ENCODE data around the gene PGLYRP2. TPM values are rescaled to one million over a fixed set of nuclear protein-coding genes. Genes with fewer than 3 reads are reported as not detected.

Gene PGLYRP2
- total and polyA plus RNA-seq, 9 of the 15 experiments (the other 6 are each of a cell fraction or from before 2014, with no cell fraction given) = not detected

DNA sequence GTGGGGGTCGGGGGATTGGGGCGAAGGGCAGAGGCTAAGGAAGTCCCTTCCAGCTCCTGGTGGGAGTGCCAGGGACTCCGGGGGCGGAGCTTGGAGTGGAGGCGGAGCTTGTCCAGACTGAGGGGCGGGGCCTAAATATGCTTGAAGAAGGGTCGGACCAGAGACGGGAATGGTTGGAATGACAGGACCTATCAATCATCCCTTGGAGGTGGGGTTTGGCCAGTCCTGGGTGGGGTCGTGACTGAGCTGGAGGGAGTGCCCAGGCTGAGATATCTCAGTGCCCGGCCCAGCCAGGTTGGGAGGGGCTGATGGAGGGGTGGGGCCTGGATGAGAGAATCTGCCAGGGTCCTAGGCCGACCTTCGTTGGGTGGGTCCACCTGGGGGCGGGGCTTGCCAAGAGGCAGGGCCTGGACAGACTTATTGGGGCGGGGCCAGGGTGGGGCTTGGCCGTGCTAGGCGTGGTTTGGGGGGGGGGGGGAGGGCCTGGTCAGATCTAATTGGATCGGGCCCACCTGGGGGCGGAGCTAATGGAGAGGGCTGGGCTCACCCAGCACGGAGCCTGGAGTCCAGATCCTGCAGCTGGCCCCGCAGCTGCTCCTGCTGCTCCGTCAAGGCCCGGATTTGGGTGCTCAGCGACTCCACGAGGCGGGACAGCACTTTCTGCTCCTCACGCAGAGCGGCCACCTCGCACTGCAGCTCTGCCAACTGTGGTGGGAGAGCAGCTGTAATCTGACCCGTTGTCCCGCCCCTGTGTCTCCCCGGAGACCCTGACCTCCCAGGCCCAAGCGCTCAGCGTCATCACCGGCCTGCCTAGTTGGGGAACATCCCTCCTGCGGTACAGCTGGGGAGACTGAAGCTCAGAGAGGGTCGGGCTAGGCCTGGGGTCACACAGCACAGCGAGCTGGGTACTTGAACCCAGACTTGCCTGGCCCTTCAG is 26.9 kb downstream of the PGLYRP2 start (continued):
- TF ChIP-seq, protein P1, sequence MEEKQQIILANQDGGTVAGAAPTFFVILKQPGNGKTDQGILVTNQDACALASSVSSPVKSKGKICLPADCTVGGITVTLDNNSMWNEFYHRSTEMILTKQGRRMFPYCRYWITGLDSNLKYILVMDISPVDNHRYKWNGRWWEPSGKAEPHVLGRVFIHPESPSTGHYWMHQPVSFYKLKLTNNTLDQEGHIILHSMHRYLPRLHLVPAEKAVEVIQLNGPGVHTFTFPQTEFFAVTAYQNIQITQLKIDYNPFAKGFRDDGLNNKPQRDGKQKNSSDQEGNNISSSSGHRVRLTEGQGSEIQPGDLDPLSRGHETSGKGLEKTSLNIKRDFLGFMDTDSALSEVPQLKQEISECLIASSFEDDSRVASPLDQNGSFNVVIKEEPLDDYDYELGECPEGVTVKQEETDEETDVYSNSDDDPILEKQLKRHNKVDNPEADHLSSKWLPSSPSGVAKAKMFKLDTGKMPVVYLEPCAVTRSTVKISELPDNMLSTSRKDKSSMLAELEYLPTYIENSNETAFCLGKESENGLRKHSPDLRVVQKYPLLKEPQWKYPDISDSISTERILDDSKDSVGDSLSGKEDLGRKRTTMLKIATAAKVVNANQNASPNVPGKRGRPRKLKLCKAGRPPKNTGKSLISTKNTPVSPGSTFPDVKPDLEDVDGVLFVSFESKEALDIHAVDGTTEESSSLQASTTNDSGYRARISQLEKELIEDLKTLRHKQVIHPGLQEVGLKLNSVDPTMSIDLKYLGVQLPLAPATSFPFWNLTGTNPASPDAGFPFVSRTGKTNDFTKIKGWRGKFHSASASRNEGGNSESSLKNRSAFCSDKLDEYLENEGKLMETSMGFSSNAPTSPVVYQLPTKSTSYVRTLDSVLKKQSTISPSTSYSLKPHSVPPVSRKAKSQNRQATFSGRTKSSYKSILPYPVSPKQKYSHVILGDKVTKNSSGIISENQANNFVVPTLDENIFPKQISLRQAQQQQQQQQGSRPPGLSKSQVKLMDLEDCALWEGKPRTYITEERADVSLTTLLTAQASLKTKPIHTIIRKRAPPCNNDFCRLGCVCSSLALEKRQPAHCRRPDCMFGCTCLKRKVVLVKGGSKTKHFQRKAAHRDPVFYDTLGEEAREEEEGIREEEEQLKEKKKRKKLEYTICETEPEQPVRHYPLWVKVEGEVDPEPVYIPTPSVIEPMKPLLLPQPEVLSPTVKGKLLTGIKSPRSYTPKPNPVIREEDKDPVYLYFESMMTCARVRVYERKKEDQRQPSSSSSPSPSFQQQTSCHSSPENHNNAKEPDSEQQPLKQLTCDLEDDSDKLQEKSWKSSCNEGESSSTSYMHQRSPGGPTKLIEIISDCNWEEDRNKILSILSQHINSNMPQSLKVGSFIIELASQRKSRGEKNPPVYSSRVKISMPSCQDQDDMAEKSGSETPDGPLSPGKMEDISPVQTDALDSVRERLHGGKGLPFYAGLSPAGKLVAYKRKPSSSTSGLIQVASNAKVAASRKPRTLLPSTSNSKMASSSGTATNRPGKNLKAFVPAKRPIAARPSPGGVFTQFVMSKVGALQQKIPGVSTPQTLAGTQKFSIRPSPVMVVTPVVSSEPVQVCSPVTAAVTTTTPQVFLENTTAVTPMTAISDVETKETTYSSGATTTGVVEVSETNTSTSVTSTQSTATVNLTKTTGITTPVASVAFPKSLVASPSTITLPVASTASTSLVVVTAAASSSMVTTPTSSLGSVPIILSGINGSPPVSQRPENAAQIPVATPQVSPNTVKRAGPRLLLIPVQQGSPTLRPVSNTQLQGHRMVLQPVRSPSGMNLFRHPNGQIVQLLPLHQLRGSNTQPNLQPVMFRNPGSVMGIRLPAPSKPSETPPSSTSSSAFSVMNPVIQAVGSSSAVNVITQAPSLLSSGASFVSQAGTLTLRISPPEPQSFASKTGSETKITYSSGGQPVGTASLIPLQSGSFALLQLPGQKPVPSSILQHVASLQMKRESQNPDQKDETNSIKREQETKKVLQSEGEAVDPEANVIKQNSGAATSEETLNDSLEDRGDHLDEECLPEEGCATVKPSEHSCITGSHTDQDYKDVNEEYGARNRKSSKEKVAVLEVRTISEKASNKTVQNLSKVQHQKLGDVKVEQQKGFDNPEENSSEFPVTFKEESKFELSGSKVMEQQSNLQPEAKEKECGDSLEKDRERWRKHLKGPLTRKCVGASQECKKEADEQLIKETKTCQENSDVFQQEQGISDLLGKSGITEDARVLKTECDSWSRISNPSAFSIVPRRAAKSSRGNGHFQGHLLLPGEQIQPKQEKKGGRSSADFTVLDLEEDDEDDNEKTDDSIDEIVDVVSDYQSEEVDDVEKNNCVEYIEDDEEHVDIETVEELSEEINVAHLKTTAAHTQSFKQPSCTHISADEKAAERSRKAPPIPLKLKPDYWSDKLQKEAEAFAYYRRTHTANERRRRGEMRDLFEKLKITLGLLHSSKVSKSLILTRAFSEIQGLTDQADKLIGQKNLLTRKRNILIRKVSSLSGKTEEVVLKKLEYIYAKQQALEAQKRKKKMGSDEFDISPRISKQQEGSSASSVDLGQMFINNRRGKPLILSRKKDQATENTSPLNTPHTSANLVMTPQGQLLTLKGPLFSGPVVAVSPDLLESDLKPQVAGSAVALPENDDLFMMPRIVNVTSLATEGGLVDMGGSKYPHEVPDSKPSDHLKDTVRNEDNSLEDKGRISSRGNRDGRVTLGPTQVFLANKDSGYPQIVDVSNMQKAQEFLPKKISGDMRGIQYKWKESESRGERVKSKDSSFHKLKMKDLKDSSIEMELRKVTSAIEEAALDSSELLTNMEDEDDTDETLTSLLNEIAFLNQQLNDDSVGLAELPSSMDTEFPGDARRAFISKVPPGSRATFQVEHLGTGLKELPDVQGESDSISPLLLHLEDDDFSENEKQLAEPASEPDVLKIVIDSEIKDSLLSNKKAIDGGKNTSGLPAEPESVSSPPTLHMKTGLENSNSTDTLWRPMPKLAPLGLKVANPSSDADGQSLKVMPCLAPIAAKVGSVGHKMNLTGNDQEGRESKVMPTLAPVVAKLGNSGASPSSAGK (IDR thresholded peaks at IDR 0.05) = no peak
- TF ChIP-seq TRIM24 (IDR thresholded peaks at IDR 0.05) (no peak), PURB (CRISPR knock-in tag; IDR thresholded peaks at IDR 0.05; ENCODE audit: low read depth) (no peak), ZKSCAN1 (IDR thresholded peaks at IDR 0.05; ENCODE audit: low read depth, low read length) (no peak), IFI16 (CRISPR knock-in tag; IDR thresholded peaks at IDR 0.05) (no peak), POLR3A (IDR thresholded peaks at IDR 0.05; ENCODE audit: borderline replicate concordance, extremely low read depth, insufficient read depth, insufficient read length) (no peak), SMAD2 (IDR thresholded peaks at IDR 0.05; ENCODE audit: low read depth, low read length) (no peak), MYNN (IDR thresholded peaks at IDR 0.05) (peak; percentile 53), MYNN (CRISPR knock-in tag; IDR thresholded peaks at IDR 0.05) (no peak), ATF1 (CRISPR knock-in tag; IDR thresholded peaks at IDR 0.05) (no peak), ATF1 (tag; IDR thresholded peaks at IDR 0.05) (peak; percentile 66)
- TF ChIP-seq, protein P2, sequence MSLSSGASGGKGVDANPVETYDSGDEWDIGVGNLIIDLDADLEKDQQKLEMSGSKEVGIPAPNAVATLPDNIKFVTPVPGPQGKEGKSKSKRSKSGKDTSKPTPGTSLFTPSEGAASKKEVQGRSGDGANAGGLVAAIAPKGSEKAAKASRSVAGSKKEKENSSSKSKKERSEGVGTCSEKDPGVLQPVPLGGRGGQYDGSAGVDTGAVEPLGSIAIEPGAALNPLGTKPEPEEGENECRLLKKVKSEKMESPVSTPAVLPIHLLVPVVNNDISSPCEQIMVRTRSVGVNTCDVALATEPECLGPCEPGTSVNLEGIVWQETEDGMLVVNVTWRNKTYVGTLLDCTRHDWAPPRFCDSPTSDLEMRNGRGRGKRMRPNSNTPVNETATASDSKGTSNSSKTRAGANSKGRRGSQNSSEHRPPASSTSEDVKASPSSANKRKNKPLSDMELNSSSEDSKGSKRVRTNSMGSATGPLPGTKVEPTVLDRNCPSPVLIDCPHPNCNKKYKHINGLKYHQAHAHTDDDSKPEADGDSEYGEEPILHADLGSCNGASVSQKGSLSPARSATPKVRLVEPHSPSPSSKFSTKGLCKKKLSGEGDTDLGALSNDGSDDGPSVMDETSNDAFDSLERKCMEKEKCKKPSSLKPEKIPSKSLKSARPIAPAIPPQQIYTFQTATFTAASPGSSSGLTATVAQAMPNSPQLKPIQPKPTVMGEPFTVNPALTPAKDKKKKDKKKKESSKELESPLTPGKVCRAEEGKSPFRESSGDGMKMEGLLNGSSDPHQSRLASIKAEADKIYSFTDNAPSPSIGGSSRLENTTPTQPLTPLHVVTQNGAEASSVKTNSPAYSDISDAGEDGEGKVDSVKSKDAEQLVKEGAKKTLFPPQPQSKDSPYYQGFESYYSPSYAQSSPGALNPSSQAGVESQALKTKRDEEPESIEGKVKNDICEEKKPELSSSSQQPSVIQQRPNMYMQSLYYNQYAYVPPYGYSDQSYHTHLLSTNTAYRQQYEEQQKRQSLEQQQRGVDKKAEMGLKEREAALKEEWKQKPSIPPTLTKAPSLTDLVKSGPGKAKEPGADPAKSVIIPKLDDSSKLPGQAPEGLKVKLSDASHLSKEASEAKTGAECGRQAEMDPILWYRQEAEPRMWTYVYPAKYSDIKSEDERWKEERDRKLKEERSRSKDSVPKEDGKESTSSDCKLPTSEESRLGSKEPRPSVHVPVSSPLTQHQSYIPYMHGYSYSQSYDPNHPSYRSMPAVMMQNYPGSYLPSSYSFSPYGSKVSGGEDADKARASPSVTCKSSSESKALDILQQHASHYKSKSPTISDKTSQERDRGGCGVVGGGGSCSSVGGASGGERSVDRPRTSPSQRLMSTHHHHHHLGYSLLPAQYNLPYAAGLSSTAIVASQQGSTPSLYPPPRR (CRISPR knock-in tag; IDR thresholded peaks at IDR 0.05; ENCODE audit: borderline replicate concordance) = no peak
